ENCODE results near the gene MFSD1. TPM values are rescaled to one million over a fixed set of nuclear protein-coding genes. Genes with fewer than 3 reads are reported as not detected.

Gene MFSD1
- total RNA-seq, 4 donors from 2014 or later, result 9.2 to 86.6 (median 64.0) TPM

DNA sequence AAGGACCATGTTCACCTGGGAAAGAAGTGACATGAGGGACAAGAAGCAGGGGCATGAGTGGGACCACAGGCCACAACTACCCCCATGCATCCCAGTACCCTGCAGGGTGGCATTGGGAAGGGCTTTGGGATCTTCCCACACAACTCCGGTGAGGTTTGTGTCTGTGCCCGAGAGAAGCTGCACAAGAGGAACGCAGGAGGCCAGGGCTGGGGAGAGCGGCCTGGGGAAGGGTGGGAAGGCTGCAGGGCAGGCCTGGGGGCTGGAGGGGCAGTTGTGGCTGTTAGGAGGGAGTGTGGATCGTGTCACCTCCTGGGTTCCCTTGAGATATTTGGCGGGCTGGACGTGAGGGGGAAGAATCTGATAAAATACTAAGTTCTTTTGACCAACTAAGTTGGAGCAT, 25.3 kb upstream of the MFSD1 start:
- Histone ChIP-seq H3K27ac (no peak overlapping the region), H3K27me3 (no peaks in the 10 kb centered on the region), H3K4me1 (peaks cover 0 to 59% (median 19%) of the 10 kb centered on the region in 4 donors), H3K4me3 (no peak overlapping the region), H3K36me3 (no peaks in the 10 kb centered on the region), H3K9me3 (no peaks in the 10 kb centered on the region)
- in situ Hi-C loops (cut with MboI; ENCODE audit: low pct_ligation_motif_present in 1 of 4, low pct_unique_long_range_greater_than_20kb in 1 of 4, low sequenced_read_pairs in 3 of 4) (loop anchor here in 2 of 4 donors (25.0 kb wide), 1 partner anchor 239 kb away; no protein-coding TSS in a partner anchor), intact Hi-C loops (cut with DNase I; ENCODE audit: low total_unique reads) (no loop called here)
- 92% methylated on average over 4 to 7 of the region's 7 CpGs for WGBS, 2 donors (ENCODE audit: low coverage in 1 of 2)
- DNase-seq, result no peak
- TF ChIP-seq POLR2AphosphoS5 (IDR thresholded peaks at IDR 0.05) (no peak), POLR2A (IDR thresholded peaks at IDR 0.05) (no peak), EP300 (IDR thresholded peaks at IDR 0.05; ENCODE audit: low read depth) (no peak)
- TF ChIP-seq, protein P1, sequence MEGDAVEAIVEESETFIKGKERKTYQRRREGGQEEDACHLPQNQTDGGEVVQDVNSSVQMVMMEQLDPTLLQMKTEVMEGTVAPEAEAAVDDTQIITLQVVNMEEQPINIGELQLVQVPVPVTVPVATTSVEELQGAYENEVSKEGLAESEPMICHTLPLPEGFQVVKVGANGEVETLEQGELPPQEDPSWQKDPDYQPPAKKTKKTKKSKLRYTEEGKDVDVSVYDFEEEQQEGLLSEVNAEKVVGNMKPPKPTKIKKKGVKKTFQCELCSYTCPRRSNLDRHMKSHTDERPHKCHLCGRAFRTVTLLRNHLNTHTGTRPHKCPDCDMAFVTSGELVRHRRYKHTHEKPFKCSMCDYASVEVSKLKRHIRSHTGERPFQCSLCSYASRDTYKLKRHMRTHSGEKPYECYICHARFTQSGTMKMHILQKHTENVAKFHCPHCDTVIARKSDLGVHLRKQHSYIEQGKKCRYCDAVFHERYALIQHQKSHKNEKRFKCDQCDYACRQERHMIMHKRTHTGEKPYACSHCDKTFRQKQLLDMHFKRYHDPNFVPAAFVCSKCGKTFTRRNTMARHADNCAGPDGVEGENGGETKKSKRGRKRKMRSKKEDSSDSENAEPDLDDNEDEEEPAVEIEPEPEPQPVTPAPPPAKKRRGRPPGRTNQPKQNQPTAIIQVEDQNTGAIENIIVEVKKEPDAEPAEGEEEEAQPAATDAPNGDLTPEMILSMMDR (IDR thresholded peaks at IDR 0.05), result no peak

DNA sequence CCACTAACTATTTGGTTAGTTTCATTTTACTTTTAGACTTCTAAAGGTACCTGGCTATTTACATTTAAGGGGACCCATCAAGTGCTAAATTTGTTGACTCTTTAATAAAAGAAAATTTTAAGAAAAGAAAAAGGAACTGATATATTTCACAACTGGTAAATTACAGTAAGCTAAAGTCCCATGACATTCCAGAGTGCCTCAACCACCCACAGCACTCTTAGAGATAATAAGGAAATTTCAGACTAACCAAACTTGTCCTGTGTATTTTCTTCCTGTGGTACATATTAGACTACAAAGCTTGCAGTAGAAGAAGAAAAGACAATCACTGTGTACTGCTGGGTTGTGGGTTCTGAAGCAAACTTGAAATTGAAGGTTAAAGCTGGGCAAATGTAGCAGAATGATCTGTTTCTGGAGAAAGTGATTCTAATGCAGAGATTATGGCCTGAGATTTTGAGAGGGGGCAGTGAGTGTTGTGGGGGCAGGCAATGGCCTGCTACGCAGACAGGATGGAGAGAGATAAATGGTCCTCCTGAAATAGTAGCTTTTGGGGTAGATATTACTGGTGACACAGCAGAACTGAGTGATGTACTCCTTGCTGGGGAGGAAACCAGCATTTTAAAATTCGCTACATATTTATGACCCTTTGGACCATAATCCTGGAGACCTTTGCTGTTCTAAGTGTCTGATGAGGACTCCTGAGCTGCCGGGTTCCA, 24.5 kb upstream of the MFSD1 start:
- TF ChIP-seq EP300 (IDR thresholded peaks at IDR 0.05; ENCODE audit: low read depth), result no peak
- TF ChIP-seq POLR2AphosphoS5 (IDR thresholded peaks at IDR 0.05), result no peak
- TF ChIP-seq POLR2A (IDR thresholded peaks at IDR 0.05), result no peak

DNA sequence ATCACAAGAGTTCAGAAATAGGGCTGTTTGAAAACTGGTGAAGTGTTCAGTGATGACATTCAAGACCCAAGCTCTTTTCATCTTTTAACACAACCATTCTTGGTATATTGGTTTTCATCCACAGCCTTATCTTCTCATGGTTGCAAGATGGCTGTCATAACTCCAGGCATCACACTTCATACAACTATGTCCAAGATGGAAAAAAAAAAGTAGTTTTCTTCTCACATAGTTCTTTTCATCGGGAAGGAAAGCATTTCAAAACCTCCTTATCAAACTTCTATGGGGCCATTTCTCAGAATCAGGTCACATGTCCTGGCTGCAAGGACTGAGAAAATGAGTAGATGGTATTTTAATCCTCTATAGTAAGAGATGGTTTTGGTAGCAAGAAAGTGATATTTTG, 21.1 kb upstream of the MFSD1 start:
- H3K9me3 ChIP-seq, result no peaks in the 10 kb centered on the region
- WGBS, 2 donors (ENCODE audit: low coverage in 1 of 2), result 91 to 92% methylated on average over 1 of the region's 1 CpG
- TF ChIP-seq POLR2A (IDR thresholded peaks at IDR 0.05), result no peak
- no peak for TF ChIP-seq EP300 (IDR thresholded peaks at IDR 0.05; ENCODE audit: low read depth)
- no peak for TF ChIP-seq POLR2AphosphoS5 (IDR thresholded peaks at IDR 0.05)
- TF ChIP-seq, protein P1 (IDR thresholded peaks at IDR 0.05), result no peak
- no peaks in the 10 kb centered on the region for H3K36me3 ChIP-seq
- no peak overlapping the region for H3K4me3 ChIP-seq
- no peak for DNase-seq
- no peak overlapping the region for H3K27ac ChIP-seq
- H3K27me3 ChIP-seq, result no peaks in the 10 kb centered on the region
- peaks cover 6 to 44% (median 26%) of the 10 kb centered on the region in 4 donors for H3K4me1 ChIP-seq
- intact Hi-C loops (cut with DNase I; ENCODE audit: low total_unique reads) (no loop called here), in situ Hi-C loops (cut with MboI; ENCODE audit: low pct_ligation_motif_present in 1 of 4, low pct_unique_long_range_greater_than_20kb in 1 of 4, low sequenced_read_pairs in 3 of 4) (loop anchor here in 2 of 4 donors (10.0 to 25.0 kb wide), 3 partner anchors 46 to 243 kb away; partner anchors contain the start of gene RARRES1 (in 1 of the 2))

More for the DNA sequence above, 24.5 kb upstream of the MFSD1 start:
- intact Hi-C loops (cut with DNase I; ENCODE audit: low total_unique reads), result no loop called here
- H3K9me3 ChIP-seq, result no peaks in the 10 kb centered on the region
- peaks cover 3 to 59% (median 18%) of the 10 kb centered on the region in 4 donors for H3K4me1 ChIP-seq
- no peaks in the 10 kb centered on the region for H3K27me3 ChIP-seq
- H3K4me3 ChIP-seq, result no peak overlapping the region
- H3K36me3 ChIP-seq, result no peaks in the 10 kb centered on the region
- in situ Hi-C loops (cut with MboI; ENCODE audit: low pct_ligation_motif_present in 1 of 4, low pct_unique_long_range_greater_than_20kb in 1 of 4, low sequenced_read_pairs in 3 of 4), result loop anchor here in 2 of 4 donors (25.0 kb wide), 1 partner anchor 240 kb away; no protein-coding TSS in a partner anchor
- DNase-seq, result no peak
- H3K27ac ChIP-seq, result peak overlapping the region in 1 of 4 donors; percentile 31
- 48 to 64% methylated on average over 3 of the region's 3 CpGs for WGBS, 2 donors (ENCODE audit: low coverage in 1 of 2)

DNA sequence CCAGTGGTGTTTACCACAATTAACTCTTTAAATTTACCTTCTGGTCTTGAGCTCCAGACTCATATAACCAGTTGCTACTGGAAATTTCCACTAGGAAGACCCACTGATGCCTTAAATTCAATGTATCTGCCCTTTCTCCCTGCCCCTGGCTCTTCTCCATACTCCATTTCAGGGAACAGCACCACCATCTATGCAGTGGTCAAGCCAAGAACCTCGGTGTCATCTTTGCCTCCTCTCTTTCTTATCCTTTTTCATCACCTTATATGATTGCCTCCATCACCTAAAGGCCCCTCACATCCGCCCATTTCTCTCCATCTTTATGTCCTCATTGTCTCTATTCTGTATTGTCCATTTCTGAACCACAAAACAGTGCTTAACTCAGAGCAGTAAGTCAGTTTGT, 20.7 kb upstream of the MFSD1 start:
- Histone ChIP-seq H3K27me3 (no peaks in the 10 kb centered on the region), H3K27ac (no peak overlapping the region), H3K4me1 (peaks cover 6 to 39% (median 26%) of the 10 kb centered on the region in 4 donors), H3K9me3 (no peaks in the 10 kb centered on the region), H3K4me3 (no peak overlapping the region), H3K36me3 (no peaks in the 10 kb centered on the region)
- intact Hi-C loops (cut with DNase I; ENCODE audit: low total_unique reads) (no loop called here), in situ Hi-C loops (cut with MboI; ENCODE audit: low pct_ligation_motif_present in 1 of 4, low pct_unique_long_range_greater_than_20kb in 1 of 4, low sequenced_read_pairs in 3 of 4) (loop anchor here in 2 of 4 donors (10.0 to 25.0 kb wide), 3 partner anchors 46 to 244 kb away; partner anchors contain the start of gene RARRES1 (in 1 of the 2))
- DNase-seq, result no peak
- TF ChIP-seq, protein P1 (IDR thresholded peaks at IDR 0.05), result no peak
- TF ChIP-seq POLR2AphosphoS5 (IDR thresholded peaks at IDR 0.05) (no peak), EP300 (IDR thresholded peaks at IDR 0.05; ENCODE audit: low read depth) (no peak), POLR2A (IDR thresholded peaks at IDR 0.05) (no peak)
- 83 to 85% methylated on average over 2 of the region's 2 CpGs for WGBS, 2 donors (ENCODE audit: low coverage in 1 of 2)

All from transverse colon (tissue), 4 donors.